MM.1S (cell line): ENCODE results near the gene TMEM9B.

Experiments used
- CTCF ChIP-seq: fragments of 300-600 bp; sonication (generic); IDR thresholded peaks from 2 replicates; pipeline ENCODE4 v1.5.1; 2016; ENCODE audit warnings: antibody characterized with exemption, low read length, mixed read lengths
- EZH2phosphoT487 ChIP-seq: fragments of 300-600 bp; sonication (generic); IDR thresholded peaks from 2 replicates; pipeline ENCODE4 v1.6.1; 2018; ENCODE audit warnings: antibody characterized with exemption, low read length

- TF ChIP-seq EZH2phosphoT487 (no peak), CTCF (no peak)
Observed at GRCh38 chr11:9002920-9003572, 38.8 kb upstream of the TMEM9B start.
